RPMI8226 (cell line): Measurements from ENCODE around the gene ADAM8.
"Not testable (repeated sequence)": the region's sequence is repeated elsewhere in the genome, so short reads cannot be mapped to it uniquely, and the experiment has no call there.

Source experiments
- DNase-seq: peaks from one replicate; pipeline ENCODE4 v3.0.0-alpha.2; 2015

ADAM8 gene

GRCh38 chr10:133276435-133277201 is at the start of gene ADAM8:
Gene ADAM8, minus strand, starts transcription at chr10:133276868. Its CDS starts 51 bp downstream, at chr10:133276817.
- peak; percentile 6 for DNase-seq

- DNase-seq: no peak
Measured at GRCh38 chr10:133326223-133326551, 49.5 kb upstream of the ADAM8 start.

GRCh38 chr10:133325440-133326222 is 49.0 kb upstream of the ADAM8 start:
- DNase-seq: no peak

- no peak for DNase-seq
Measured at GRCh38 chr10:133324857-133325260, 48.2 kb upstream of the ADAM8 start.

GRCh38 chr10:133324198-133324792 is 47.6 kb upstream of the ADAM8 start:
- DNase-seq: peak; percentile 20

- DNase-seq: not testable (repeated sequence)
Measured at GRCh38 chr10:133322064-133322709, 45.5 kb upstream of the ADAM8 start.

- not testable (repeated sequence) for DNase-seq
Measured at GRCh38 chr10:133320852-133321422, 44.3 kb upstream of the ADAM8 start.

GRCh38 chr10:133318494-133319127 is 41.9 kb upstream of the ADAM8 start:
- DNase-seq: peak; percentile 32

- no peak for DNase-seq
Measured at GRCh38 chr10:133316732-133317131, 40.1 kb upstream of the ADAM8 start.

- DNase-seq: no peak
Measured at GRCh38 chr10:133316266-133316665, 39.6 kb upstream of the ADAM8 start.

GRCh38 chr10:133315847-133316246 is 39.2 kb upstream of the ADAM8 start:
- DNase-seq: no peak

- DNase-seq: no peak
Measured at GRCh38 chr10:133314911-133315310, 38.2 kb upstream of the ADAM8 start.

GRCh38 chr10:133313192-133313591 is 36.5 kb upstream of the ADAM8 start:
- DNase-seq: no peak

- DNase-seq: no peak
Measured at GRCh38 chr10:133312769-133313145, 36.1 kb upstream of the ADAM8 start.

- DNase-seq: no peak
Measured at GRCh38 chr10:133312016-133312768, 35.5 kb upstream of the ADAM8 start.

GRCh38 chr10:133311570-133311969 is 34.9 kb upstream of the ADAM8 start:
- DNase-seq: no peak

GRCh38 chr10:133310789-133311188 is 34.1 kb upstream of the ADAM8 start:
- no peak for DNase-seq

GRCh38 chr10:133310399-133310755 is 33.7 kb upstream of the ADAM8 start:
- no peak for DNase-seq

GRCh38 chr10:133309720-133310398 is 33.2 kb upstream of the ADAM8 start:
- DNase-seq: no peak

GRCh38 chr10:133309100-133309719 is 32.5 kb upstream of the ADAM8 start:
- peak; percentile 54 for DNase-seq
